ENCODE results near the gene DBI.
"Not testable (repeated sequence)": the region's sequence is repeated elsewhere in the genome, so short reads cannot be mapped to it uniquely, and the experiment has no call there.

The DBI gene

DNA sequence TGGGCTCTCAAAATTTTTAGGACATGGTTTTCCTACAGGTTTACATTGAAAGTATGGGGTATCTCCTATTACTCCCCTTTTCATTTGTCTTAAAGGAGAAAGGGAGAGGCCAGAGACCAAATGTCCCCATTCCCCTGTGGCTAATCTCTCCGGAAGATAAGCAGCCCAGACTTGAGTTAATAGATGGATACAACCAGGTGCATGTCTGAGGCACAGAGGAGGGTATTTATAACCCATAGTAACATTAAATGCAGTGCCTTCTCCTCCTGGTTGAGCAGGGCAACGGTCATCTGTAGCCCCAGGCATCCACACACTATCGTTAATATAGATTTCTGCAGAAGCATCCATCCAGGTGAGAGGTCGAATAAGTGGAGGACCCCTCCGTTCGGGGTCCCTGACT lies 9.6 kb downstream of the DBI start:
- not testable (repeated sequence) for H3K27me3 ChIP-seq (ENCODE audit: control insufficient read depth in 5 of 5, insufficient read depth in 4 of 5, low read length in 5 of 5); H3K27ac ChIP-seq (ENCODE audit: low read depth, low read length); H3K4me3 ChIP-seq (ENCODE audit: low read depth in 1 of 5, low read length in 5 of 5); H3K4me1 ChIP-seq (ENCODE audit: control insufficient read depth in 5 of 5, insufficient read depth in 5 of 5, low read length in 5 of 5); H3K9ac ChIP-seq (ENCODE audit: low read length in 5 of 5)
- Histone ChIP-seq H3K9me3 (ENCODE audit: control insufficient read depth in 5 of 5, low read length in 5 of 5) (peaks cover 0 to 11% (median 5%) of the 10 kb centered on the region in 5 donors), H3K36me3 (ENCODE audit: control insufficient read depth in 5 of 5, insufficient read depth in 5 of 5, low read length in 5 of 5) (peaks cover 4 to 29% (median 24%) of the 10 kb centered on the region in 5 donors)

DNA sequence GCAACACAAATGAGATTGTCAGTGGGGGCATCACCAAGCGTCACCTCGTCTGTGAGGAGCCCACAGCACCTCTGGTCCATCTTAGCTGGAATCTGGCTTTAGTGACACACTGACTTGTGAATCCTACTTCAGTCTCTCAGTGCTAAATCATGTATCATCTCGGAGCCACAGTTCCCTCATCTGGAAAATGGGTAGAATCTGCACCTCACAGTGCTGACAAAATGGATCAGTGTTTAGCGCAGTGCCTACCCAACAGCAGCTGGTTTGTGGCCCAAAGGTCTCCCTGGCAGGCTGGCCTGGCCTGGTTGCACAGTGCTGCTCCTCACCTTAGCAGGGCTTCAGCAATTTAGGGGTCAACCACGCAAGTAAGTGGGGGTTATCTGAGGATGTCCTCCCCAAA lies 10.0 kb downstream of the DBI start:
- Histone ChIP-seq H3K36me3 (ENCODE audit: control insufficient read depth in 5 of 5, insufficient read depth in 5 of 5, low read length in 5 of 5) (peaks cover 4 to 25% (median 20%) of the 10 kb centered on the region in 5 donors), H3K4me3 (ENCODE audit: low read depth in 1 of 5, low read length in 5 of 5) (no peak overlapping the region), H3K9me3 (ENCODE audit: control insufficient read depth in 5 of 5, low read length in 5 of 5) (peaks cover 0 to 11% (median 5%) of the 10 kb centered on the region in 5 donors), H3K27me3 (ENCODE audit: control insufficient read depth in 5 of 5, insufficient read depth in 4 of 5, low read length in 5 of 5) (no peaks in the 10 kb centered on the region), H3K4me1 (ENCODE audit: control insufficient read depth in 5 of 5, insufficient read depth in 5 of 5, low read length in 5 of 5) (no peaks in the 10 kb centered on the region), H3K27ac (ENCODE audit: low read depth, low read length) (no peak overlapping the region), H3K9ac (ENCODE audit: low read length in 5 of 5) (no peak overlapping the region)

DNA sequence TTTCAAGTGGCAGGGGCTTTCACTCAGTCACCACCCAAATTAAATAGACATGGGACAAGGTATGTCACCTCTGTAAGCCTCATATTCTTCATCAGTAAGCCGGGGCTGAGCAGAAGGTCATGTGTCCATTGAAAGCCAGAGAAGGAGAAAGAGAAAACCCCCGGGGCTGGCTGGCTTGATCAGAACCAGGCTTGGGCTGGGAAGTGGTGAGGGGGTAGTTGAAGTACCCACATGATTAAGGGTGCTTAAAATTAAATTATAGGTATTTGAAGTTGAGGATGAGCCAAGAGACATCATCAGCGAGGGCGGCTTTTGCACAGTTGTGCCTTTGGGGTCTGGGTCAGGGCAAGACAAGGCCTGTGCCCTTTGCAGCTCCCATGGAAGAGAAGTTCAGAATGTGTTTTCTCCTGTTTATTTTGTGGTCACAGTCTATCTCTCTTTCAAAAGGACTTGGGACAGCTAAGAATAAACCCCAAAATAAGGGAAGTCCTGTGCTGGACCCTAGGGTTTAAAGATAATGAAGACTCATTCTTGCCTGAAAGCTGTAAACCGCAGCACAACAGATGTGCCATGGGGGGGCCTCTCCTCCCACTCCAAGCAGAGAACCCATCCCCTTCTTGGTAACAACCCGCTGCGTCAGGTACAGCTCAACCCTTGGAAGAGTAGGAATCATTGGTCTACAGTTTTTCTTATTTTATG lies 10.7 kb downstream of the DBI start:
- Histone ChIP-seq H3K9ac (ENCODE audit: low read length in 5 of 5) (no peak overlapping the region), H3K36me3 (ENCODE audit: control insufficient read depth in 5 of 5, insufficient read depth in 5 of 5, low read length in 5 of 5) (peaks cover 0 to 18% (median 13%) of the 10 kb centered on the region in 5 donors)

DNA sequence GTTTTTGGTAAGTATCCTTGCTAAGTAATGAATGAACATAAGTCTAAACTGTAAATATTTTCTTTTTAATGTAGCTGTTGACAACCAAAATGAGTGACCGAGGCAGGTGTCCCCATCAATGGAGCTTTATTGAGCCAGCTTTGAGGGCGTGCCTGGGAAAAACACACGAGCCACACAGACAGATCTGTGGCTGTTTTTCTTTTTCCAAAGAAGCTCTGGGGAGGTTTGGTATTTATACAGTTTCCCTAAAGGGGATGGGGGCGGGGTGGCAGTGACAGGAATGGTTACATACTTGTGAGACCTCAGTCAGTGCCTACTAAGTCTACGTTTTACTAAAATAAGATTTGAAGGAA lies 11.2 kb downstream of the DBI start:
- Histone ChIP-seq H3K4me1 (ENCODE audit: control insufficient read depth in 5 of 5, insufficient read depth in 5 of 5, low read length in 5 of 5) (no peaks in the 10 kb centered on the region), H3K9ac (ENCODE audit: low read length in 5 of 5) (no peak overlapping the region), H3K27ac (ENCODE audit: low read depth, low read length) (no peak overlapping the region), H3K36me3 (ENCODE audit: control insufficient read depth in 5 of 5, insufficient read depth in 5 of 5, low read length in 5 of 5) (peaks cover 0 to 13% (median 8%) of the 10 kb centered on the region in 5 donors), H3K9me3 (ENCODE audit: control insufficient read depth in 5 of 5, low read length in 5 of 5) (peaks cover 0 to 6% (median 5%) of the 10 kb centered on the region in 5 donors), H3K4me3 (ENCODE audit: low read depth in 1 of 5, low read length in 5 of 5) (no peak overlapping the region), H3K27me3 (ENCODE audit: control insufficient read depth in 5 of 5, insufficient read depth in 4 of 5, low read length in 5 of 5) (no peaks in the 10 kb centered on the region)

More for the DNA sequence above, 10.7 kb downstream of the DBI start:
- Histone ChIP-seq H3K4me3 (ENCODE audit: low read depth in 1 of 5, low read length in 5 of 5) (no peak overlapping the region), H3K27ac (ENCODE audit: low read depth, low read length) (no peak overlapping the region), H3K4me1 (ENCODE audit: control insufficient read depth in 5 of 5, insufficient read depth in 5 of 5, low read length in 5 of 5) (no peaks in the 10 kb centered on the region), H3K27me3 (ENCODE audit: control insufficient read depth in 5 of 5, insufficient read depth in 4 of 5, low read length in 5 of 5) (no peaks in the 10 kb centered on the region), H3K9me3 (ENCODE audit: control insufficient read depth in 5 of 5, low read length in 5 of 5) (peaks cover 0 to 11% (median 5%) of the 10 kb centered on the region in 5 donors)

DNA sequence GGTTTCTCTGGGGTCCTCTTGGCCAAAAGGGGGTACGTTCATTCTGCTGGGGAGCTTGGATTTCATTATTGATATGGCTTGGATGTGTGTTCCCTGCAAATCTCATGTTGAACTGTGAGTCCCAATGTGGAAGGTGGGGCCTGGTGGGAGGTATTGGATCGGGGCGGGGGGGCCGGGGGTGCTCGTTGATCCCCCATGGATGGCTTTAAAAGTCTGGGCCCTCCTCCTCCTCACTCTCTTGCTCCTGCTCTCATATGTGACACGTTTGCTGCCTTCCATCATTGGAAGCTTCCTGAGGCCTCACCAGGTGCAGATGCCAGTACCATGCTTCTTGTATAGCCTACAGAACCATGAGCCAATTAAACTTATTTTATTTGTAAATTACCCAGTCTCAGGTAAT lies 11.8 kb downstream of the DBI start:
- Histone ChIP-seq H3K4me1 (ENCODE audit: control insufficient read depth in 5 of 5, insufficient read depth in 5 of 5, low read length in 5 of 5) (no peaks in the 10 kb centered on the region), H3K9me3 (ENCODE audit: control insufficient read depth in 5 of 5, low read length in 5 of 5) (peaks cover 0 to under 1% (median under 1%) of the 10 kb centered on the region in 5 donors), H3K9ac (ENCODE audit: low read length in 5 of 5) (no peak overlapping the region), H3K36me3 (ENCODE audit: control insufficient read depth in 5 of 5, insufficient read depth in 5 of 5, low read length in 5 of 5) (peaks cover 0 to 7% (median 2%) of the 10 kb centered on the region in 5 donors), H3K27ac (ENCODE audit: low read depth, low read length) (no peak overlapping the region), H3K27me3 (ENCODE audit: control insufficient read depth in 5 of 5, insufficient read depth in 4 of 5, low read length in 5 of 5) (no peaks in the 10 kb centered on the region), H3K4me3 (ENCODE audit: low read depth in 1 of 5, low read length in 5 of 5) (no peak overlapping the region)

DNA sequence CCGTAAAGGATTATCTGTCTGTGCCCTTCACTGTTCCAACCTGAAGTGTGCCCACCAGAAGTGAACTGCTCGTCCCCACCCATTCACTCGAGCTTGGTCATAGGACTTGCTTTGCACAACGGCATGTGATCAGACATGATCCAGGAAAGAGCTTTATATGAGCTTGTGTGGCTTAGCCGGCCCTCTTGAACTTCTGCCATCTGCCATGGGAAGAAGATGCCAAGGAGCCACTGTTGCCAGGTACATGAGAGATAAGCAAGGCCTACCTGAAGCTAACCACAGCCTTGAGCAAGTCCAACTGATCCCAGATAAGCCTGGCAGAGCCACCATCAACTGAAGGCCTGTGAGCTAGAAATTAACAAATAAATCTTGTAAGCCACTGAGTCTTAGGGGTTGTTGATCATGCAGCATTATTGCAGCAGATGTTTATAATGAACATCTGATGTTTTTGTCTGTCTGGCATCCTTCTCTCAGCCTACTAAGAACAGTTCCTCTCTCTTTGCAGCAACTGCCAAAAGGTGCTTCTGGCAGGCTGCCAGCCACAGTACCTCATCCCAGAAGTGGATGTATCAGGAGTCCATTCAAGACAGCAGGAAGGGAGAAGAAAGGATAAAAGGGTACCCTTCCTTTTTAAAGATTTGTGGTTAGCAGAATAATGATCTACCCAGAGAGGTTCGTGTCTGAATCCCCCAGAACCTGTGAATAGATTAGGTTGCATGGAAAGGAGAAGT lies 16.8 kb downstream of the DBI start:
- Histone ChIP-seq H3K27me3 (ENCODE audit: control insufficient read depth in 5 of 5, insufficient read depth in 4 of 5, low read length in 5 of 5) (no peaks in the 10 kb centered on the region), H3K27ac (ENCODE audit: low read depth, low read length) (no peak overlapping the region), H3K4me3 (ENCODE audit: low read depth in 1 of 5, low read length in 5 of 5) (no peak overlapping the region), H3K36me3 (ENCODE audit: control insufficient read depth in 5 of 5, insufficient read depth in 5 of 5, low read length in 5 of 5) (no peaks in the 10 kb centered on the region), H3K9ac (ENCODE audit: low read length in 5 of 5) (no peak overlapping the region), H3K4me1 (ENCODE audit: control insufficient read depth in 5 of 5, insufficient read depth in 5 of 5, low read length in 5 of 5) (peaks cover 7 to 22% (median 14%) of the 10 kb centered on the region in 5 donors), H3K9me3 (ENCODE audit: control insufficient read depth in 5 of 5, low read length in 5 of 5) (no peaks in the 10 kb centered on the region)

DNA sequence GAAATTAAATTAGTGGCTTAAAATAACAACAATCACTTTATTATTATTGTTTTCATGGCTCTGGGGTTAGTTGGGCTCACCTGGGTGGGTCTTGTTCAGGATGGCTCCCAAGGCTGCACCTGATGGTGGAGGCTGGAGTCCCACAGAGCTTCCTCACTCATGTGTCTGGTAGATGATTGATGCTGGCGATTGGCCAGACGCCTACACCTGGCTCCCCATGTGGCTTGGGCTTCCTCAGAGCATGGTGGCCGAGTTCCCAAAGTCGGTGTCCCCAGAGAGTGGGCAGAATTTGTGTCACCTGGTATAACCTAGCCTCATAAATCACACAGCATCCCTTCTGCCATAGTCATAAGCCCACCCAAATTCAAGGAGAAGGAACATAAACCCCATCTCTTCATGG lies 18.2 kb downstream of the DBI start:
- Histone ChIP-seq H3K36me3 (ENCODE audit: control insufficient read depth in 5 of 5, insufficient read depth in 5 of 5, low read length in 5 of 5) (no peaks in the 10 kb centered on the region), H3K9ac (ENCODE audit: low read length in 5 of 5) (no peak overlapping the region), H3K27ac (ENCODE audit: low read depth, low read length) (no peak overlapping the region), H3K4me1 (ENCODE audit: control insufficient read depth in 5 of 5, insufficient read depth in 5 of 5, low read length in 5 of 5) (peaks cover 7 to 35% (median 24%) of the 10 kb centered on the region in 5 donors), H3K4me3 (ENCODE audit: low read depth in 1 of 5, low read length in 5 of 5) (no peak overlapping the region), H3K27me3 (ENCODE audit: control insufficient read depth in 5 of 5, insufficient read depth in 4 of 5, low read length in 5 of 5) (no peaks in the 10 kb centered on the region), H3K9me3 (ENCODE audit: control insufficient read depth in 5 of 5, low read length in 5 of 5) (no peaks in the 10 kb centered on the region)

DNA sequence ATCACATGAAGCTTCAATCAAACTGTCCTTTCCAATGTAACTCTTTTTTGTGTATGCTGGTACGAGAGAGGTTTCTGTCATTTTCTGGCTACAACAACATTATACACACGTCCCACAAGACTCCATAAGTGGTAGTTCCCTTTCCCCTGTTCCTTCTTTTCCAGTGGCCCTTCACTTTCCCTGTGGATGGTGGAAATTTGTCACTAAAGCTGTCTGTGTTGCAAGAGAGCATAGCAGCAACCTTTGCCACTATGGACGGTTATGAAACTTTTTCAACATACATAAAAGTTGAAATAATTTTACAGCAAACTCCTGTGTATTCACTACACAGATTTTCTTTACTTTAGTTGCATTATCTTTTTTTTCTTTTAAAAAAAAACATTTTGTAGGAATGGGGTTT lies 18.7 kb downstream of the DBI start:
- Histone ChIP-seq H3K27ac (ENCODE audit: low read depth, low read length) (no peak overlapping the region), H3K9ac (ENCODE audit: low read length in 5 of 5) (no peak overlapping the region), H3K9me3 (ENCODE audit: control insufficient read depth in 5 of 5, low read length in 5 of 5) (no peaks in the 10 kb centered on the region), H3K27me3 (ENCODE audit: control insufficient read depth in 5 of 5, insufficient read depth in 4 of 5, low read length in 5 of 5) (no peaks in the 10 kb centered on the region), H3K4me3 (ENCODE audit: low read depth in 1 of 5, low read length in 5 of 5) (no peak overlapping the region), H3K36me3 (ENCODE audit: control insufficient read depth in 5 of 5, insufficient read depth in 5 of 5, low read length in 5 of 5) (no peaks in the 10 kb centered on the region), H3K4me1 (ENCODE audit: control insufficient read depth in 5 of 5, insufficient read depth in 5 of 5, low read length in 5 of 5) (peaks cover 7 to 35% (median 28%) of the 10 kb centered on the region in 5 donors)

DNA sequence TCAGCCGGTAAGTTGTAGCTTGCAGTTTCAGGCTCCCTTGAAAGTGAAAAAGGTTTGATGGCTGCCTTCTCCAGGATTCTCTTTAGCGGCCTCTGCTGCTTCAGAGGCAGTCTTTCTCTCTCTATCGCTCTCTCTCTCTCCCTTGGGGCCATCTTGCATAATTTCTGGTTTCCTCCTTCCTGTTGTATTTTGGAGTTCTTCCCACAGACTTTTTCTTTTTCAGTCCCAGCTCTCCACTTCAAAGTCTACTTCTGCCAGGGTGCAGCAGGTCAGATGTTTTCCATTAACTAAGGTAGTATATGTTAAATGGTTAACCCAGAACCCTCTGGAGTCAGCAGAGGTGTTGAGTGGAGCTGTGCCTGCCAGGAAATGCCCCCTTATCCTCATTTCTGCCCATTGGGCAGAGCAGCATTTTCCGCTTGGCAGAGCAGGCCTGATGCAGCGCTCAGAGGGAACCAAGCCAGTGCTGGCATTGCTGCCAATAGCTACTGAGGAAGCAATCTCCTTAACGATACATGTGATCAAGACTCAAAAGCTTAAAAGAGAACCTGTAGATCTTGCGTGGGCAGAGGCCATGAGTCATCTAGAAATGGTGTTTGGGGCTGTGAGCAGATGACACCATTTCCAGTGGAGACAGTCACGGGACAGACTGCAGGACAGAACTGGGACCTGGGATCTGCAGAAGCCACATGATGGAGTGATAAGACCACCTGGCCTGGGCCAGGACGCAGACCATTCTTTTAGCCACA lies 20.8 kb downstream of the DBI start:
- H3K4me3 ChIP-seq (ENCODE audit: low read depth in 1 of 5, low read length in 5 of 5), result peak overlapping the region in 2 of 5 donors; percentile 2 to 25
- H3K4me1 ChIP-seq (ENCODE audit: control insufficient read depth in 5 of 5, insufficient read depth in 5 of 5, low read length in 5 of 5), result peaks cover 7 to 35% (median 28%) of the 10 kb centered on the region in 5 donors
- H3K27me3 ChIP-seq (ENCODE audit: control insufficient read depth in 5 of 5, insufficient read depth in 4 of 5, low read length in 5 of 5), result no peaks in the 10 kb centered on the region
- no peaks in the 10 kb centered on the region for H3K36me3 ChIP-seq (ENCODE audit: control insufficient read depth in 5 of 5, insufficient read depth in 5 of 5, low read length in 5 of 5)
- peak overlapping the region in 2 of 5 donors; percentile 38 to 49 for H3K9ac ChIP-seq (ENCODE audit: low read length in 5 of 5)
- peak overlapping the region; percentile 87 for H3K27ac ChIP-seq (ENCODE audit: low read depth, low read length)
- H3K9me3 ChIP-seq (ENCODE audit: control insufficient read depth in 5 of 5, low read length in 5 of 5), result no peaks in the 10 kb centered on the region
